ENCODE data around the gene ADGRG1. TPM values are rescaled to one million over a fixed set of nuclear protein-coding genes. Genes with fewer than 3 reads are reported as not detected.

The ADGRG1 gene
- total RNA-seq, 1 donor from 2014 or later = 67.1 TPM

DNA sequence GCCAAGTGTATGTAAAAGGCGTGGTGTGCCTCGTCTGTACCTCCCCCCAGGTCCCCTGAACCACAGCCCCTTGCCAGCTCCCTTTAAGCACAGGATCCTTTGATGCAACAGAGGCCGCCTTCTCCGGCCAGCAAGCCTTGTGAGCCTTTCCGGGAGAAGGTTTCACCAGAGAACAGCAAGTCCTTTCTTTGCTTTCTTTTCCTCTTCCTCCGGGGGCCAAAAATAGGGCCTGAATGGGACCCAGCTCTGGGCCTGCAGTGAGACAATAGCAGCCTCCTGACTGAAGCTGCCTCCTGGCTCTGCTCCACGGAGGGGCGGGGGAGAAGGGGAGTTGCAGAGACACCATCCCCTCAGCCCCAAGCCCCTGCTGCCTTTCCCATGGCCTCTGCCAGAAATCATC lies 9.0 kb downstream of the ADGRG1 start:
- Mint-ChIP-seq H3K27ac (peak overlapping the region; percentile 43), H3K4me3 (no peak overlapping the region), H3K27me3 (ENCODE audit: low read depth) (no peaks in the 10 kb centered on the region), H3K4me1 (peaks cover 22% of the 10 kb centered on the region), H3K36me3 (no peaks in the 10 kb centered on the region), H3K9me3 (no peaks in the 10 kb centered on the region)
- TF ChIP-seq, protein P1, sequence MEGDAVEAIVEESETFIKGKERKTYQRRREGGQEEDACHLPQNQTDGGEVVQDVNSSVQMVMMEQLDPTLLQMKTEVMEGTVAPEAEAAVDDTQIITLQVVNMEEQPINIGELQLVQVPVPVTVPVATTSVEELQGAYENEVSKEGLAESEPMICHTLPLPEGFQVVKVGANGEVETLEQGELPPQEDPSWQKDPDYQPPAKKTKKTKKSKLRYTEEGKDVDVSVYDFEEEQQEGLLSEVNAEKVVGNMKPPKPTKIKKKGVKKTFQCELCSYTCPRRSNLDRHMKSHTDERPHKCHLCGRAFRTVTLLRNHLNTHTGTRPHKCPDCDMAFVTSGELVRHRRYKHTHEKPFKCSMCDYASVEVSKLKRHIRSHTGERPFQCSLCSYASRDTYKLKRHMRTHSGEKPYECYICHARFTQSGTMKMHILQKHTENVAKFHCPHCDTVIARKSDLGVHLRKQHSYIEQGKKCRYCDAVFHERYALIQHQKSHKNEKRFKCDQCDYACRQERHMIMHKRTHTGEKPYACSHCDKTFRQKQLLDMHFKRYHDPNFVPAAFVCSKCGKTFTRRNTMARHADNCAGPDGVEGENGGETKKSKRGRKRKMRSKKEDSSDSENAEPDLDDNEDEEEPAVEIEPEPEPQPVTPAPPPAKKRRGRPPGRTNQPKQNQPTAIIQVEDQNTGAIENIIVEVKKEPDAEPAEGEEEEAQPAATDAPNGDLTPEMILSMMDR (IDR thresholded peaks at IDR 0.05; ENCODE audit: unreplicated experiment) = no peak
- no peak for DNase-seq (ENCODE audit: low spot score in 2 of 2, unreplicated experiment in 2 of 2)

DNA sequence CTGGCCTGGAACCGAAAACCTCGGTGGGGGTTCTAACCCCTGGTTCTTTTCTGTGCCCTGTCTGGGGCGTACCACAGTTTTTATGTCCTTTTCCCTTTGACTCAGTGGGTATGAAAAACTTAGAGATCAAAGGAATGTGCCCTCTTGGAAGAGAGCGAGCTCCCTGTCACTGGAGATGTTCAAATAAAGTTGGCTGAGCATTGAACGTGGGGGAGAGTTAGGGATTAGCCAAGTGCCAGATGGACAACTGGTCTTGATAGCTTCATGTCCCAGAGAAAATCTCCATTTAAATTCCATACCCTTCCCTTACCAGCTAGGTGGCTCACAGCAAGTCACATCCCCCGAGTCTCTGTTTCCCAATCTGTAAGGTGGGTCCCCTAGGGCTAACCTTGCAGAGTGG lies 9.5 kb downstream of the ADGRG1 start:
- H3K36me3 Mint-ChIP-seq = no peaks in the 10 kb centered on the region
- no peak overlapping the region for H3K4me3 Mint-ChIP-seq

DNA sequence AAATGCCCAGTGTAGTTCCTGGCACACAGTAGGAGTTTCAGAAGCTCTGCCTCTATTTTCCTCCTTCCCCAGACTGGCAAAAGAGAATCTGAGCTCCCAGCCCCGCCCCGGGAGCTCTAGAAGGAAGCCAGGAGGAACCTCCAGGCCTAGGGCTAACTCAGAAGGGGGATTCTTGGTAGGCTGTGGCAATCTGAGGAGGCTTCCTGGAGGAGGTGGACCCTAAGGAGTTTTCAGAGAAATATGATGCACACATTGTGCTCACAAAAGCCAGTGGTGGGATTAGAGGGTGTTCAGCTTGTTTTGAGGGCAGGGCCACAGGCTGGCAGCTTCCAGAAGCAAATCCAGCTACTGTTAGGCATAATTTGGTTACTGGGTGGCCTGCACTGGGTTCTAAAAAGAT lies 10.0 kb downstream of the ADGRG1 start:
- Mint-ChIP-seq H3K4me3 (no peak overlapping the region), H3K27me3 (ENCODE audit: low read depth) (no peaks in the 10 kb centered on the region), H3K36me3 (no peaks in the 10 kb centered on the region), H3K4me1 (peaks cover 22% of the 10 kb centered on the region), H3K27ac (no peak overlapping the region), H3K9me3 (no peaks in the 10 kb centered on the region)
- no peak for DNase-seq (ENCODE audit: low spot score in 2 of 2, unreplicated experiment in 2 of 2)
- TF ChIP-seq, protein P1 (IDR thresholded peaks at IDR 0.05; ENCODE audit: unreplicated experiment) = no peak

More for the DNA sequence above, 9.5 kb downstream of the ADGRG1 start:
- no peak for DNase-seq (ENCODE audit: low spot score in 2 of 2, unreplicated experiment in 2 of 2)
- Mint-ChIP-seq H3K27me3 (ENCODE audit: low read depth) (no peaks in the 10 kb centered on the region), H3K27ac (no peak overlapping the region), H3K9me3 (no peaks in the 10 kb centered on the region), H3K4me1 (peaks cover 22% of the 10 kb centered on the region)
- TF ChIP-seq, protein P1 (IDR thresholded peaks at IDR 0.05; ENCODE audit: unreplicated experiment) = no peak

DNA sequence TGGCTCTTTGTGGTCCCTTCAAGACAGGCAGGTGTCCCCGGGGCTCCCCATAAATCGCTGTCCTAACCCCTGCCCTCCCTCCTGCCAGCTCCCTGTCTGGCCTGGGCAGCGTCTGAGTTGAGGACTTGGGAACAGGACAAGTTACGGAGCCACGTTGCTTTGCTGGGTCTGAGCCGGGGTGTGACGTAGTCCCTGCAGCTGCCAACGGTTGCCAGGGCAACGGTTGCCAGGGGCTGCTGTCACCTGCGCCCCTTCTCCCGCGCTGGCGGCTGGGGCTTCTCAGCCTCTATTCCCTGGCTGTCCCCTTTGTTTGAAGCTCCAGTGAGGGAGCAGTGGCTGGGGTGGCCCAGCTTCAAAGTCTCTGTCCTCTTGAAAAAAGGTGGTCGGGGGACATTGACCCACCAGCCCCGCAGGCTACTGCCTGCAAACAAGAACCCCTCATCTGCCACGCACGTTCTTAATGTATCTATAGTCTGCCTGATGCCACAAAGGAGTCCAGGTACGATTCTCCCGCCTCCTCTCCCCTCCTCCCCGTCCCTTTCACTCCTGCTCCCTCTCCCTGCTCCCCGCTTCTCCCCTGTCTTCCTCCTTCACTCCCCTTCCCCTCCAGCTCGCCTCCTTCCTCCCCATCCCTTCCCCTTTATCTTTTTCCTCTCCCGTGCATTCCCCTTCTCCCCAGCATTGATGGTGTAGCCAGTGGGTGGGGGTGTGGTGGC lies 10.9 kb downstream of the ADGRG1 start:
- peaks cover 22% of the 10 kb centered on the region for H3K4me1 Mint-ChIP-seq
- no peaks in the 10 kb centered on the region for H3K36me3 Mint-ChIP-seq
- no peaks in the 10 kb centered on the region for H3K27me3 Mint-ChIP-seq (ENCODE audit: low read depth)
- TF ChIP-seq, protein P1 (IDR thresholded peaks at IDR 0.05; ENCODE audit: unreplicated experiment) = no peak
- H3K4me3 Mint-ChIP-seq = no peak overlapping the region
- no peak overlapping the region for H3K27ac Mint-ChIP-seq
- no peaks in the 10 kb centered on the region for H3K9me3 Mint-ChIP-seq
- peak; percentile 44 to 64 for DNase-seq (ENCODE audit: low spot score in 2 of 2, unreplicated experiment in 2 of 2)

DNA sequence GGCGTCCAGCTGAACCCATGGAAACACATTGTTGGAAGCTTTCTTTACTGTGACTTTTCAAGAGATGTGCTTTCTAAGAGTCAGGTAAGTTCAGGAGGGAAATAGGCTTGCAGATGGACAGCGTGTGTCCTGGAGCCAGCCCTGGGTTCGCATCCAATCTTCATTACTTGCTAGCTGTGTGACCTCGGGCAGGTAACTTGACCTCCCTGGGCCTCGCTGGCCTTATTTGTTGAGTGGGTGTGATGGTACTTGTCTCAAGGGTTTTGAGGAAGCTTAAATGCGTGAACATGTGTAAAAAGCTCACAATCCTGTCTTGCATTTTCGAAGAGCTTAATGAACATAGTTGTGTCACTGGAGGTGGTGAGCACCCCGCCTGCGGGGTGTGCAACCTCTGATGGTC lies 11.8 kb downstream of the ADGRG1 start:
- TF ChIP-seq, protein P1 (IDR thresholded peaks at IDR 0.05; ENCODE audit: unreplicated experiment) = no peak
- Mint-ChIP-seq H3K36me3 (no peaks in the 10 kb centered on the region), H3K9me3 (no peaks in the 10 kb centered on the region), H3K27me3 (ENCODE audit: low read depth) (no peaks in the 10 kb centered on the region), H3K27ac (no peak overlapping the region), H3K4me1 (peaks cover 22% of the 10 kb centered on the region), H3K4me3 (no peak overlapping the region)
- DNase-seq (ENCODE audit: low spot score in 2 of 2, unreplicated experiment in 2 of 2) = no peak
